Liver (tissue), 9 donors: ENCODE data around the gene TNC. TPM values are rescaled to one million over a fixed set of nuclear protein-coding genes. Genes with fewer than 3 reads are reported as not detected.

Experiments used
- DNase-seq: peaks from one replicate; pipeline ENCODE4 v3.0.0-alpha.2; 2017; ENCODE audit warnings: low spot score
- H3K27ac ChIP-seq, 2 donors: one replicate each; pipeline ENCODE4 v1.7.0; 2013; ENCODE audit warnings: inconsistent platforms in 2 of 2, low read length in 2 of 2, control low read depth in 1 of 2, low read depth in 1 of 2, mild to moderate bottlenecking in 1 of 2
- H3K27me3 ChIP-seq, 4 donors: one replicate each; pipeline versions ENCODE4 v1.6.1 to v1.7.0; 2013; ENCODE audit warnings: low read length in 3 of 4, inconsistent platforms in 1 of 4, mild to moderate bottlenecking in 1 of 4, moderate library complexity in 1 of 4; ENCODE audit not compliant: control insufficient read depth in 4 of 4, insufficient read depth in 4 of 4
- H3K36me3 ChIP-seq, 4 donors: one replicate each; pipeline versions ENCODE4 v1.6.1 to v1.7.0; 2013; ENCODE audit warnings: low read length in 3 of 4, mild to moderate bottlenecking in 3 of 4, low read depth in 1 of 4, moderate library complexity in 1 of 4; ENCODE audit not compliant: control insufficient read depth in 4 of 4, insufficient read depth in 3 of 4
- H3K4me1 ChIP-seq, 4 donors: one replicate each; pipeline versions ENCODE4 v1.6.1 to v1.7.0; 2013; ENCODE audit warnings: low read length in 3 of 4, mild to moderate bottlenecking in 3 of 4, moderate library complexity in 1 of 4; ENCODE audit not compliant: control insufficient read depth in 4 of 4, insufficient read depth in 4 of 4
- H3K4me3 ChIP-seq, 3 donors: one replicate each; pipeline versions ENCODE4 v1.6.1 to v1.7.0; 2013; ENCODE audit warnings: low read length in 3 of 3, control low read depth in 1 of 3, low read depth in 1 of 3, mild to moderate bottlenecking in 1 of 3
- H3K9ac ChIP-seq, 2 donors: one replicate each; pipeline ENCODE4 v1.7.0; 2013; ENCODE audit warnings: low read length in 2 of 2, mild to moderate bottlenecking in 2 of 2, moderate library complexity in 2 of 2, control low read depth in 1 of 2, low read depth in 1 of 2
- H3K9me3 ChIP-seq, 4 donors: one replicate each; pipeline versions ENCODE4 v1.6.1 to v1.7.0; 2013; ENCODE audit warnings: low read length in 3 of 4; ENCODE audit not compliant: control insufficient read depth in 4 of 4
- FOXA2 ChIP-seq: IDR thresholded peaks from 2 replicates; pipeline ENCODE4 v1.6.1; 2016; ENCODE audit warnings: antibody characterized with exemption
- GABPA ChIP-seq, 2 donors: IDR thresholded peaks in 1 of 2; conservative IDR thresholded peaks in 1 of 2; 2 replicates each; pipeline ENCODE4 v1.6.1; 2016; ENCODE audit warnings: antibody characterized with exemption in 2 of 2, mild to moderate bottlenecking in 1 of 2, moderate library complexity in 1 of 2
- HNF4A ChIP-seq, 2 donors: conservative IDR thresholded peaks; 2 replicates each; pipeline ENCODE4 v1.6.1; 2016; ENCODE audit warnings: antibody characterized with exemption in 2 of 2, mild to moderate bottlenecking in 2 of 2
- HNF4G ChIP-seq: IDR thresholded peaks from 2 replicates; pipeline ENCODE4 v1.6.1; 2016; ENCODE audit warnings: antibody characterized with exemption
- NR2F2 ChIP-seq: IDR thresholded peaks from 2 replicates; pipeline ENCODE4 v1.6.1; 2016; ENCODE audit warnings: antibody characterized with exemption
- RAD21 ChIP-seq, 2 donors: IDR thresholded peaks; 2 replicates each; pipeline ENCODE4 v1.6.1; 2016; ENCODE audit warnings: antibody characterized with exemption in 2 of 2, mild to moderate bottlenecking in 2 of 2
- RXRA ChIP-seq, 2 donors: IDR thresholded peaks; 2 replicates each; pipeline ENCODE4 v1.6.1; 2017 to 2018; ENCODE audit warnings: antibody characterized with exemption in 2 of 2, mild to moderate bottlenecking in 1 of 2
- SP1 ChIP-seq: IDR thresholded peaks from 2 replicates; pipeline ENCODE4 v1.6.1; 2018; ENCODE audit warnings: antibody characterized with exemption, mild to moderate bottlenecking
- TAF1 ChIP-seq: conservative IDR thresholded peaks from 2 replicates; pipeline ENCODE4 v1.6.1; 2016; ENCODE audit warnings: antibody characterized with exemption, mild to moderate bottlenecking
- YY1 ChIP-seq: IDR thresholded peaks from 2 replicates; pipeline ENCODE4 v1.6.1; 2016; ENCODE audit warnings: antibody characterized with exemption, mild to moderate bottlenecking
- WGBS: extraction: QIAGEN DNeasy Blood & Tissue Kit; methylation state at CpG from one replicate; pipeline ENCODE4 v1.1.7; 2013; 5-methylcytosine and 5-hydroxymethylcytosine counted together
- polyA plus RNA-seq, 2 donors: library from polyadenylated mRNA; stranded (reverse) in 1 of 2; unstranded in 1 of 2; fragments of 200-250 nt in 1 of 2; fragments of >200 nt in 1 of 2; fragmentation: Nextera tagmentation in 1 of 2; extraction: Ambion mirVana in 1 of 2; gene quantifications; one replicate each; pipeline versions ENCODE4 v1.2.1 to v1.2.3, GENCODE V29; 2013 to 2015
- total RNA-seq, 2 donors: library from RNA; depleted of rRNA; stranded (reverse); fragments of >200 nt; gene quantifications; one replicate each; pipeline ENCODE4 v1.2.3, GENCODE V29; 2014
- TF ChIP-seq, protein P1 (sequence below): IDR thresholded peaks from 2 replicates; pipeline ENCODE4 v1.6.1; 2016; ENCODE audit warnings: antibody characterized with exemption
- TF ChIP-seq, protein P2 (sequence below): IDR thresholded peaks from 2 replicates; pipeline ENCODE4 v1.6.1; 2016; ENCODE audit warnings: antibody characterized with exemption, mild to moderate bottlenecking
- TF ChIP-seq, protein P3 (sequence below): fragments of 150-350 bp; IDR thresholded peaks from 2 replicates; pipeline ENCODE4 v1.5.1; 2017; ENCODE audit warnings: improper control_type of control experiment, low read depth, low read length; ENCODE audit not compliant: missing input control
- TF ChIP-seq, protein P4 (sequence below): IDR thresholded peaks from 2 replicates; pipeline ENCODE4 v1.6.1; 2016; ENCODE audit warnings: antibody characterized with exemption
- donor health status: healthy.
- donor health status: healthy.
- donor health status: healthy.
- donor health status: healthy.
- donor health status: healthy.

TNC gene
- total and polyA plus RNA-seq, 4 donors = 0.19 to 6.3 (median 1.8) TPM

DNA sequence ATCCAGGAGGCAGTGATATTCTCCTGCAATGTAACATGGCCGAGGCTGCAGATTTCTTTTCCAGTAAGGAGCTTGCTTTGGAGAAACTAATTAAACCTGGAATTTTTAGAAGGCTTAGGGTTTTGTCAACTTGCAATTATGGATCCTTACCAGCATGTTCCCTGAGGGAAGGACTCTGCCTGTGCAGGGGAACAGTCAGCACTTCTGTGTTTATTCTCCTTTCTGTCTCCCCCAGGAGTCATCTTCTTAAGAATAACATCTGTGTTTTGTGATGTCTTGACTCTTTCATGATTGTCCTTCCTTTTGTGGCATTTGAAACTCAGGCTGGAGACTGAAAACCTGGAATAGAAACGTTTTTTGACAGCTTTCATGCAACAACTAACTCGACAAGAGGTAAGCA, 107.1 kb downstream of the TNC start:
- no peak overlapping the region for H3K27ac ChIP-seq
- no peaks in the 10 kb centered on the region for H3K9me3 ChIP-seq
- H3K4me3 ChIP-seq = no peak overlapping the region
- no peaks in the 10 kb centered on the region for H3K27me3 ChIP-seq
- TF ChIP-seq YY1 = no peak
- TF ChIP-seq, protein P1, sequence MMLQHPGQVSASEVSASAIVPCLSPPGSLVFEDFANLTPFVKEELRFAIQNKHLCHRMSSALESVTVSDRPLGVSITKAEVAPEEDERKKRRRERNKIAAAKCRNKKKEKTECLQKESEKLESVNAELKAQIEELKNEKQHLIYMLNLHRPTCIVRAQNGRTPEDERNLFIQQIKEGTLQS = no peak
- no peak for TF ChIP-seq HNF4G
- TF ChIP-seq TAF1 = no peak
- TF ChIP-seq, protein P2, sequence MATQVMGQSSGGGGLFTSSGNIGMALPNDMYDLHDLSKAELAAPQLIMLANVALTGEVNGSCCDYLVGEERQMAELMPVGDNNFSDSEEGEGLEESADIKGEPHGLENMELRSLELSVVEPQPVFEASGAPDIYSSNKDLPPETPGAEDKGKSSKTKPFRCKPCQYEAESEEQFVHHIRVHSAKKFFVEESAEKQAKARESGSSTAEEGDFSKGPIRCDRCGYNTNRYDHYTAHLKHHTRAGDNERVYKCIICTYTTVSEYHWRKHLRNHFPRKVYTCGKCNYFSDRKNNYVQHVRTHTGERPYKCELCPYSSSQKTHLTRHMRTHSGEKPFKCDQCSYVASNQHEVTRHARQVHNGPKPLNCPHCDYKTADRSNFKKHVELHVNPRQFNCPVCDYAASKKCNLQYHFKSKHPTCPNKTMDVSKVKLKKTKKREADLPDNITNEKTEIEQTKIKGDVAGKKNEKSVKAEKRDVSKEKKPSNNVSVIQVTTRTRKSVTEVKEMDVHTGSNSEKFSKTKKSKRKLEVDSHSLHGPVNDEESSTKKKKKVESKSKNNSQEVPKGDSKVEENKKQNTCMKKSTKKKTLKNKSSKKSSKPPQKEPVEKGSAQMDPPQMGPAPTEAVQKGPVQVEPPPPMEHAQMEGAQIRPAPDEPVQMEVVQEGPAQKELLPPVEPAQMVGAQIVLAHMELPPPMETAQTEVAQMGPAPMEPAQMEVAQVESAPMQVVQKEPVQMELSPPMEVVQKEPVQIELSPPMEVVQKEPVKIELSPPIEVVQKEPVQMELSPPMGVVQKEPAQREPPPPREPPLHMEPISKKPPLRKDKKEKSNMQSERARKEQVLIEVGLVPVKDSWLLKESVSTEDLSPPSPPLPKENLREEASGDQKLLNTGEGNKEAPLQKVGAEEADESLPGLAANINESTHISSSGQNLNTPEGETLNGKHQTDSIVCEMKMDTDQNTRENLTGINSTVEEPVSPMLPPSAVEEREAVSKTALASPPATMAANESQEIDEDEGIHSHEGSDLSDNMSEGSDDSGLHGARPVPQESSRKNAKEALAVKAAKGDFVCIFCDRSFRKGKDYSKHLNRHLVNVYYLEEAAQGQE = no peak
- TF ChIP-seq RXRA (IDR thresholded peaks at IDR 0.05) = no peak
- TF ChIP-seq, protein P3, sequence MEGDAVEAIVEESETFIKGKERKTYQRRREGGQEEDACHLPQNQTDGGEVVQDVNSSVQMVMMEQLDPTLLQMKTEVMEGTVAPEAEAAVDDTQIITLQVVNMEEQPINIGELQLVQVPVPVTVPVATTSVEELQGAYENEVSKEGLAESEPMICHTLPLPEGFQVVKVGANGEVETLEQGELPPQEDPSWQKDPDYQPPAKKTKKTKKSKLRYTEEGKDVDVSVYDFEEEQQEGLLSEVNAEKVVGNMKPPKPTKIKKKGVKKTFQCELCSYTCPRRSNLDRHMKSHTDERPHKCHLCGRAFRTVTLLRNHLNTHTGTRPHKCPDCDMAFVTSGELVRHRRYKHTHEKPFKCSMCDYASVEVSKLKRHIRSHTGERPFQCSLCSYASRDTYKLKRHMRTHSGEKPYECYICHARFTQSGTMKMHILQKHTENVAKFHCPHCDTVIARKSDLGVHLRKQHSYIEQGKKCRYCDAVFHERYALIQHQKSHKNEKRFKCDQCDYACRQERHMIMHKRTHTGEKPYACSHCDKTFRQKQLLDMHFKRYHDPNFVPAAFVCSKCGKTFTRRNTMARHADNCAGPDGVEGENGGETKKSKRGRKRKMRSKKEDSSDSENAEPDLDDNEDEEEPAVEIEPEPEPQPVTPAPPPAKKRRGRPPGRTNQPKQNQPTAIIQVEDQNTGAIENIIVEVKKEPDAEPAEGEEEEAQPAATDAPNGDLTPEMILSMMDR = no peak
- TF ChIP-seq GABPA (IDR thresholded peaks at IDR 0.05 in 1 of 2, conservative IDR thresholded peaks at IDR 0.05 in 1 of 2) = no peak
- no peak for TF ChIP-seq FOXA2
- TF ChIP-seq NR2F2 = no peak
- TF ChIP-seq SP1 = no peak
- no peak overlapping the region for H3K9ac ChIP-seq
- H3K4me1 ChIP-seq = no peaks in the 10 kb centered on the region
- DNase-seq = no peak
- WGBS = 68% methylated on average over 3 of the region's 3 CpGs
- no peaks in the 10 kb centered on the region for H3K36me3 ChIP-seq

DNA sequence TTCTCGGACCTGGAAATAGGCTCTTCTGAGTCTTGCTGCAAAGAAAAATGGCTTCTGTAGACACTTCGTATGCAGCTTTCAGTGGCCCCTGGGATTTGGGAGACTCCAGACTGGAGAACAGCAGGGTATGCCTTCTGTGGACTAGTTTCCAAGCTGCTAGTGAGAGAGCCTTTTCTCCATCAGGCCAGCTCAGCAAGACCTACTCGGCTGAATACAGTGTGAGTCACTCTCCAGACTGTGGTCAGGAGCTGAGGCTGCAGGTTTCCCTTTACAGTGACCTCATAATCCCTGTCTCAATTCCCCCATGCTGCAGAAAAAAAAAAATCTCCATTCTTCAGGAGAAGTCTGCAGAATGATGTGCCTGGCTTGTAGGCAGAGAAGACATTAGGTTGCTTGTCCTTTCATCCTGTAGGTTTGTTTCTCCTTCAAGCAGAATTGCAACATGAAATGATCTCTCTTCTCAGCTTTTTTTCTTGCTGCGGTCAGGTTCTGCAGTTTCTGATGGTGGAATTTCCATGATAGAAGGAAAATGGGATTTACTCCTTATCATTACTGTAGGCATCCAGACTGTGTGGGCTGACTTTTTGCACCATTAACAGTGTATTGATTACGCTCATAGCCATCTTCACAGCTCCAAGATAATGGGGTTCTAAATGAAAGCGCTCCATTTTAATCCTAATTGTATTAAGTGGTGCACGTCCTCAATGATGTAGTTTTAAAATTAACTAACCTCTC, 109.3 kb downstream of the TNC start:
- H3K27ac ChIP-seq = no peak overlapping the region
- H3K9ac ChIP-seq = no peak overlapping the region
- no peak overlapping the region for H3K4me3 ChIP-seq
- 86% methylated on average over 7 of the region's 7 CpGs for WGBS
- H3K4me1 ChIP-seq = no peaks in the 10 kb centered on the region
- H3K9me3 ChIP-seq = no peaks in the 10 kb centered on the region
- no peaks in the 10 kb centered on the region for H3K36me3 ChIP-seq
- TF ChIP-seq NR2F2 = no peak
- TF ChIP-seq, protein P2 = no peak
- no peak for TF ChIP-seq RAD21 (IDR thresholded peaks at IDR 0.05)
- TF ChIP-seq GABPA (IDR thresholded peaks at IDR 0.05 in 1 of 2, conservative IDR thresholded peaks at IDR 0.05 in 1 of 2) = no peak
- TF ChIP-seq, protein P4, sequence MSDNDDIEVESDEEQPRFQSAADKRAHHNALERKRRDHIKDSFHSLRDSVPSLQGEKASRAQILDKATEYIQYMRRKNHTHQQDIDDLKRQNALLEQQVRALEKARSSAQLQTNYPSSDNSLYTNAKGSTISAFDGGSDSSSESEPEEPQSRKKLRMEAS = no peak
- no peak for TF ChIP-seq FOXA2
- no peak for TF ChIP-seq TAF1
- TF ChIP-seq HNF4G = no peak
- TF ChIP-seq, protein P1 = no peak
- TF ChIP-seq HNF4A (conservative IDR thresholded peaks at IDR 0.05) = no peak
- TF ChIP-seq, protein P3 = no peak
- no peak for TF ChIP-seq YY1
- DNase-seq = no peak
- no peaks in the 10 kb centered on the region for H3K27me3 ChIP-seq
